Fibroblast of lung (primary cell): ENCODE results near the gene HSPB8. TPM values are rescaled to one million over a fixed set of nuclear protein-coding genes. Genes with fewer than 3 reads are reported as not detected.

Source experiments
- DNase-seq, 2 donors: peaks; one replicate each; pipeline versions ENCODE4 v3.0.0 to v3.0.0-alpha.2; 2010; ENCODE audit warnings: low read depth in 2 of 2
- H2AFZ ChIP-seq: 2 replicates; pipeline ENCODE4 v1.5.1; 2012; ENCODE audit warnings: low read length, control low read depth, inconsistent platforms
- H3K27ac ChIP-seq: 2 replicates; pipeline ENCODE4 v1.5.1; 2011; ENCODE audit warnings: low read length, control low read depth; ENCODE audit not compliant: insufficient read depth
- H3K27me3 ChIP-seq: 2 replicates; pipeline ENCODE4 v1.5.1; 2011; ENCODE audit warnings: mild to moderate bottlenecking, low read length; ENCODE audit not compliant: control insufficient read depth, insufficient read depth
- H3K36me3 ChIP-seq: 2 replicates; pipeline ENCODE4 v1.5.1; 2011; ENCODE audit warnings: low read length; ENCODE audit not compliant: control insufficient read depth, insufficient read depth
- H3K4me1 ChIP-seq: 2 replicates; pipeline ENCODE4 v1.5.1; 2011; ENCODE audit warnings: low read length; ENCODE audit not compliant: control insufficient read depth, insufficient read depth; ENCODE audit errors: extremely low read depth
- H3K4me2 ChIP-seq: 2 replicates; pipeline ENCODE4 v1.5.1; 2011; ENCODE audit warnings: low read length, control low read depth; ENCODE audit not compliant: insufficient read depth; ENCODE audit errors: extremely low read depth
- H3K4me3 ChIP-seq, 4 experiments: fragments of 200-600 bp in 1 of 4; sonication (generic) in 1 of 4; replicated peaks in 1 of 4; 2 replicates each; pipeline ENCODE4 v1.5.1; 2011 to 2016; ENCODE audit warnings: low read length in 4 of 4, low read depth in 3 of 4, mild to moderate bottlenecking in 3 of 4, control low read depth in 2 of 4, inconsistent platforms in 1 of 4, mixed read lengths in 1 of 4; ENCODE audit not compliant: insufficient read depth in 1 of 4; ENCODE audit errors: control extremely low read depth in 1 of 4
- H3K79me2 ChIP-seq: 2 replicates; pipeline ENCODE4 v1.5.1; 2012; ENCODE audit warnings: mild to moderate bottlenecking, low read length, inconsistent platforms; ENCODE audit not compliant: control insufficient read depth, insufficient read depth
- H3K9ac ChIP-seq: 2 replicates; pipeline ENCODE4 v1.5.1; 2011; ENCODE audit warnings: mild to moderate bottlenecking, low read length, control low read depth; ENCODE audit not compliant: insufficient read depth
- H3K9me3 ChIP-seq: 2 replicates; pipeline ENCODE4 v1.5.1; 2012; ENCODE audit warnings: low read depth, low read length; ENCODE audit not compliant: control insufficient read depth, insufficient read depth
- H4K20me1 ChIP-seq: 2 replicates; pipeline ENCODE4 v1.5.1; 2011; ENCODE audit warnings: low read length; ENCODE audit not compliant: control insufficient read depth, insufficient read depth; ENCODE audit errors: extremely low read depth
- EZH2 ChIP-seq: IDR thresholded peaks from 2 replicates; pipeline ENCODE4 v1.5.1; 2012; ENCODE audit warnings: low read length, control low read depth, mild to moderate bottlenecking; ENCODE audit errors: missing control alignments
- polyA plus RNA-seq, 2 donors: library from polyadenylated mRNA; depleted of rRNA in 1 of 2; stranded (reverse) in 1 of 2; unstranded in 1 of 2; fragments of >200 nt; gene quantifications; 2 replicates each; pipeline ENCODE4 v1.2.1, GENCODE V29; 2011 to 2012; ENCODE audit warnings: missing spikeins in 1 of 2
- total RNA-seq: library from RNA; depleted of rRNA; stranded (reverse); fragments of >200 nt; gene quantifications from 2 replicates; pipeline ENCODE4 v1.2.1, GENCODE V29; 2014
- TF ChIP-seq, protein P1 (sequence below), 2 donors: IDR thresholded peaks in 1 of 2; conservative IDR thresholded peaks in 1 of 2; 1 replicate in 1 of 2; 2 replicates in 1 of 2; pipeline ENCODE4 v1.5.1; 2011 to 2012; ENCODE audit warnings: low read length in 2 of 2, control low read depth in 1 of 2, inconsistent platforms in 1 of 2, low read depth in 1 of 2, mild to moderate bottlenecking in 1 of 2

HSPB8 gene
- total and polyA plus RNA-seq, 2 donors (not counting 1 experiment from before 2014, with no cell fraction given) = 23.8 to 42.4 TPM

DNA sequence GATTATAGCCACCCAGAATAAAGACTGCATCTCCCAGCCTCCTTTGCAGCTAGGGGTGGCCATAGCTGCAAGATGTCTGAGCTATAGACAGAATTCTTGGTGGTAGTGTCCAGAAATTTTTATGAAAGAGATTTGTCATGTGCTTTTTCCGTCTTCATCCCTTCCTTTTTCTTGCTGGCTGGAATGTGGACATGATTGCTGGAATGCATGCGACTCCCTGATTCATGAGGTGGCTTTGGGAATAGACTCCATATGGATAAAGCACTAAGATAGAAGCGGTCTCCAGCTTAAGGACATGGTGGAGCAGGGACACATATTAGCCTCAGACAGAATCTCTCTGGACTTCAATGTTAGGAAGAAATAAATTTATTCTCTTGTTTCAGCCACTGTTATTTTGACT lies 10.0 kb upstream of the HSPB8 start:
- Histone ChIP-seq H2AFZ (no peak overlapping the region), H4K20me1 (no peaks in the 10 kb centered on the region), H3K27ac (no peak overlapping the region)

DNA sequence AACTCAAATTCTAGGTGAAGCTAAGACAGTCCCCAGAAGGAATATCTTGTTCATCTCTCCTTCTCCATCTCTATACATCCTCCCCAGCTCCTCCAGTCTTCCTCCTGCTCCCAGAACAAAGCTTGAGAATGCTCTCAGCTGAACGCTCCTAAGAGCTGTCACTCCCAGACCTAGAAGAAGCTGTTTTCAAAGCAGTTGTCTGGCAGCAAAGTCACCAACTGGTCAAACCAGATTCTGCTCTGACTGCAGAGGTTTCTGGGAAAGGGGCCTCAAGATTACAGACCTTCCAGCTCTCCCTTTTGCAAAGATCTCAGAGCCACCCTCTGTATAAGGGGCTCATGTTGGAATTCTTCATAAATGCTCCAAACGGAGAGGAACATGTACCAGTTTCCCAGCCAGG lies 9.6 kb upstream of the HSPB8 start:
- H3K27me3 ChIP-seq = peaks cover 5% of the 10 kb centered on the region
- no peak for DNase-seq
- no peak overlapping the region for H3K4me3 ChIP-seq
- no peaks in the 10 kb centered on the region for H3K9me3 ChIP-seq
- H3K4me2 ChIP-seq = no peak overlapping the region
- H3K27ac ChIP-seq = no peak overlapping the region
- no peaks in the 10 kb centered on the region for H3K79me2 ChIP-seq
- no peak overlapping the region for H3K9ac ChIP-seq
- H4K20me1 ChIP-seq = no peaks in the 10 kb centered on the region
- no peaks in the 10 kb centered on the region for H3K36me3 ChIP-seq
- no peak overlapping the region for H2AFZ ChIP-seq
- TF ChIP-seq, protein P1, sequence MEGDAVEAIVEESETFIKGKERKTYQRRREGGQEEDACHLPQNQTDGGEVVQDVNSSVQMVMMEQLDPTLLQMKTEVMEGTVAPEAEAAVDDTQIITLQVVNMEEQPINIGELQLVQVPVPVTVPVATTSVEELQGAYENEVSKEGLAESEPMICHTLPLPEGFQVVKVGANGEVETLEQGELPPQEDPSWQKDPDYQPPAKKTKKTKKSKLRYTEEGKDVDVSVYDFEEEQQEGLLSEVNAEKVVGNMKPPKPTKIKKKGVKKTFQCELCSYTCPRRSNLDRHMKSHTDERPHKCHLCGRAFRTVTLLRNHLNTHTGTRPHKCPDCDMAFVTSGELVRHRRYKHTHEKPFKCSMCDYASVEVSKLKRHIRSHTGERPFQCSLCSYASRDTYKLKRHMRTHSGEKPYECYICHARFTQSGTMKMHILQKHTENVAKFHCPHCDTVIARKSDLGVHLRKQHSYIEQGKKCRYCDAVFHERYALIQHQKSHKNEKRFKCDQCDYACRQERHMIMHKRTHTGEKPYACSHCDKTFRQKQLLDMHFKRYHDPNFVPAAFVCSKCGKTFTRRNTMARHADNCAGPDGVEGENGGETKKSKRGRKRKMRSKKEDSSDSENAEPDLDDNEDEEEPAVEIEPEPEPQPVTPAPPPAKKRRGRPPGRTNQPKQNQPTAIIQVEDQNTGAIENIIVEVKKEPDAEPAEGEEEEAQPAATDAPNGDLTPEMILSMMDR (conservative IDR thresholded peaks at IDR 0.05 in 1 of 2, IDR thresholded peaks at IDR 0.05 in 1 of 2; ENCODE audit: low read depth in 1 of 2, low read length in 2 of 2) = no peak
- TF ChIP-seq EZH2 = no peak
- H3K4me1 ChIP-seq = no peaks in the 10 kb centered on the region

More for the DNA sequence above, 10.0 kb upstream of the HSPB8 start:
- no peak for DNase-seq
- TF ChIP-seq, protein P1 (conservative IDR thresholded peaks at IDR 0.05 in 1 of 2, IDR thresholded peaks at IDR 0.05 in 1 of 2; ENCODE audit: low read depth in 1 of 2, low read length in 2 of 2) = no peak
- no peak for TF ChIP-seq EZH2
- Histone ChIP-seq H3K4me2 (no peak overlapping the region), H3K9me3 (no peaks in the 10 kb centered on the region), H3K4me3 (no peak overlapping the region), H3K27me3 (peaks cover 5% of the 10 kb centered on the region), H3K36me3 (no peaks in the 10 kb centered on the region), H3K4me1 (no peaks in the 10 kb centered on the region), H3K79me2 (no peaks in the 10 kb centered on the region), H3K9ac (no peak overlapping the region)

GRCh38 chr12:119171291-119171690 lies 7.4 kb upstream of the HSPB8 start:
- Histone ChIP-seq H4K20me1 (no peaks in the 10 kb centered on the region), H3K4me2 (no peak overlapping the region), H3K4me1 (peaks cover 3% of the 10 kb centered on the region), H3K79me2 (no peaks in the 10 kb centered on the region), H3K9ac (no peak overlapping the region), H3K4me3 (no peak overlapping the region), H3K36me3 (no peaks in the 10 kb centered on the region), H3K9me3 (no peaks in the 10 kb centered on the region), H2AFZ (no peak overlapping the region), H3K27ac (no peak overlapping the region), H3K27me3 (peaks cover 5% of the 10 kb centered on the region)
- no peak for DNase-seq
- no peak for TF ChIP-seq EZH2
- TF ChIP-seq, protein P1 (conservative IDR thresholded peaks at IDR 0.05 in 1 of 2, IDR thresholded peaks at IDR 0.05 in 1 of 2; ENCODE audit: low read depth in 1 of 2, low read length in 2 of 2) = no peak
